ENCODE measurements around the gene MORN1. TPM values are rescaled to one million over a fixed set of nuclear protein-coding genes. Genes with fewer than 3 reads are reported as not detected.

The MORN1 gene
- total and polyA plus RNA-seq, 9 of the 15 experiments (the other 6 are each of a cell fraction or from before 2014, with no cell fraction given) = 0.24 to 9.3 (median 4.2) TPM

DNA sequence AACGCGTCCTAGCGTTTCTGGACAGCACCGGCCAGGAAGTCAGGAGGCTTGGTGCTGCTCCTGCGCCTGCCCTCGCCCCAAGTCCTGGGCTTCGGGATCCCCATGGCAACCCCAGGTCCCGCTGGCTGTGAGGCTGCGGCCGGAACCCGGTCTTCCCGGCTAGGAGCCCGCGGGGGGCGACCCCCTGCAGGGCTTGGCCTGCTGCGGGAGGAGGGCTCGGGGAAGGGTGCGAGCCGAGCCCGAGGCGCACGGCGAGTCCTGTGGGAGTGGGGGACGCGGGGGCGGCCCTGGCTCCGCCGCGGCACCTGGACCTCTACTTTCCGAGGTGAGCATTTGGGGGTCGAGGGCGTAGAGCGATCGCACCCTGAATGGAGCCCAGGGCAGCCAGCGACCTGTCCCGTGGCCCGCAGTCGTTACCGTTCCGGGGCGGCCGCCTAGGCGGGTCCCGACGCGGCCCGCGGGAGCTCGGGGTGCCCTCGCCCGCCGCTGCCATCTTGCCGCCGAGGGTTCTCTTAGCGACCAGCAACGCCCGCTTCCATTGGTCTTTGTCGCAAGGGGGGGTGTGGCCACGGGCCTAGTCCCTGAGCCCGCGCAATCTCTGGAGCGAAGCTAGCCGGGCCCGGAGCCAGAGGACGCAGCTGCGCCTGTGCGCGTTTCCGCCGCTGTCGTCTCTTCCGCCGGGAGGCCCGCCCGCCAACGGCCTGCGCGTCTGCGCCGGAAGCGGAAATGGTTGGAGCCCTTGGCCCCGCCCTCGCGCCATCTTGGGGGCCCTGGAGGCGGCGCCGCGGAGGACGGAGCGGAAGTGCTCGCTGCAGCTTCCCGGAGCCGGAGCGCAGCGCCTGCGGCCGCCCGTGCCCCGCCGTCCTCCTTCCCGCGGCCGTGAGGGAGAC is at the start of gene MORN1, which contains the start of gene RER1 (continued):
- TF ChIP-seq, protein P1, sequence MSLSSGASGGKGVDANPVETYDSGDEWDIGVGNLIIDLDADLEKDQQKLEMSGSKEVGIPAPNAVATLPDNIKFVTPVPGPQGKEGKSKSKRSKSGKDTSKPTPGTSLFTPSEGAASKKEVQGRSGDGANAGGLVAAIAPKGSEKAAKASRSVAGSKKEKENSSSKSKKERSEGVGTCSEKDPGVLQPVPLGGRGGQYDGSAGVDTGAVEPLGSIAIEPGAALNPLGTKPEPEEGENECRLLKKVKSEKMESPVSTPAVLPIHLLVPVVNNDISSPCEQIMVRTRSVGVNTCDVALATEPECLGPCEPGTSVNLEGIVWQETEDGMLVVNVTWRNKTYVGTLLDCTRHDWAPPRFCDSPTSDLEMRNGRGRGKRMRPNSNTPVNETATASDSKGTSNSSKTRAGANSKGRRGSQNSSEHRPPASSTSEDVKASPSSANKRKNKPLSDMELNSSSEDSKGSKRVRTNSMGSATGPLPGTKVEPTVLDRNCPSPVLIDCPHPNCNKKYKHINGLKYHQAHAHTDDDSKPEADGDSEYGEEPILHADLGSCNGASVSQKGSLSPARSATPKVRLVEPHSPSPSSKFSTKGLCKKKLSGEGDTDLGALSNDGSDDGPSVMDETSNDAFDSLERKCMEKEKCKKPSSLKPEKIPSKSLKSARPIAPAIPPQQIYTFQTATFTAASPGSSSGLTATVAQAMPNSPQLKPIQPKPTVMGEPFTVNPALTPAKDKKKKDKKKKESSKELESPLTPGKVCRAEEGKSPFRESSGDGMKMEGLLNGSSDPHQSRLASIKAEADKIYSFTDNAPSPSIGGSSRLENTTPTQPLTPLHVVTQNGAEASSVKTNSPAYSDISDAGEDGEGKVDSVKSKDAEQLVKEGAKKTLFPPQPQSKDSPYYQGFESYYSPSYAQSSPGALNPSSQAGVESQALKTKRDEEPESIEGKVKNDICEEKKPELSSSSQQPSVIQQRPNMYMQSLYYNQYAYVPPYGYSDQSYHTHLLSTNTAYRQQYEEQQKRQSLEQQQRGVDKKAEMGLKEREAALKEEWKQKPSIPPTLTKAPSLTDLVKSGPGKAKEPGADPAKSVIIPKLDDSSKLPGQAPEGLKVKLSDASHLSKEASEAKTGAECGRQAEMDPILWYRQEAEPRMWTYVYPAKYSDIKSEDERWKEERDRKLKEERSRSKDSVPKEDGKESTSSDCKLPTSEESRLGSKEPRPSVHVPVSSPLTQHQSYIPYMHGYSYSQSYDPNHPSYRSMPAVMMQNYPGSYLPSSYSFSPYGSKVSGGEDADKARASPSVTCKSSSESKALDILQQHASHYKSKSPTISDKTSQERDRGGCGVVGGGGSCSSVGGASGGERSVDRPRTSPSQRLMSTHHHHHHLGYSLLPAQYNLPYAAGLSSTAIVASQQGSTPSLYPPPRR (CRISPR knock-in tag; IDR thresholded peaks at IDR 0.05; ENCODE audit: borderline replicate concordance) = 0 out of 2 replicates have a peak, but pooled peaks have one; percentile 12
- TF ChIP-seq, protein P2, sequence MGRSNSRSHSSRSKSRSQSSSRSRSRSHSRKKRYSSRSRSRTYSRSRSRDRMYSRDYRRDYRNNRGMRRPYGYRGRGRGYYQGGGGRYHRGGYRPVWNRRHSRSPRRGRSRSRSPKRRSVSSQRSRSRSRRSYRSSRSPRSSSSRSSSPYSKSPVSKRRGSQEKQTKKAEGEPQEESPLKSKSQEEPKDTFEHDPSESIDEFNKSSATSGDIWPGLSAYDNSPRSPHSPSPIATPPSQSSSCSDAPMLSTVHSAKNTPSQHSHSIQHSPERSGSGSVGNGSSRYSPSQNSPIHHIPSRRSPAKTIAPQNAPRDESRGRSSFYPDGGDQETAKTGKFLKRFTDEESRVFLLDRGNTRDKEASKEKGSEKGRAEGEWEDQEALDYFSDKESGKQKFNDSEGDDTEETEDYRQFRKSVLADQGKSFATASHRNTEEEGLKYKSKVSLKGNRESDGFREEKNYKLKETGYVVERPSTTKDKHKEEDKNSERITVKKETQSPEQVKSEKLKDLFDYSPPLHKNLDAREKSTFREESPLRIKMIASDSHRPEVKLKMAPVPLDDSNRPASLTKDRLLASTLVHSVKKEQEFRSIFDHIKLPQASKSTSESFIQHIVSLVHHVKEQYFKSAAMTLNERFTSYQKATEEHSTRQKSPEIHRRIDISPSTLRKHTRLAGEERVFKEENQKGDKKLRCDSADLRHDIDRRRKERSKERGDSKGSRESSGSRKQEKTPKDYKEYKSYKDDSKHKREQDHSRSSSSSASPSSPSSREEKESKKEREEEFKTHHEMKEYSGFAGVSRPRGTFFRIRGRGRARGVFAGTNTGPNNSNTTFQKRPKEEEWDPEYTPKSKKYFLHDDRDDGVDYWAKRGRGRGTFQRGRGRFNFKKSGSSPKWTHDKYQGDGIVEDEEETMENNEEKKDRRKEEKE (IDR thresholded peaks at IDR 0.05; ENCODE audit: borderline replicate concordance in 1 of 2, control insufficient read depth in 1 of 2, low read depth in 2 of 2, low read length in 1 of 2) = no peak
- peak; percentile 76 for TF ChIP-seq SETDB1 (IDR thresholded peaks at IDR 0.05; ENCODE audit: low read length)
- TF ChIP-seq, protein P3, sequence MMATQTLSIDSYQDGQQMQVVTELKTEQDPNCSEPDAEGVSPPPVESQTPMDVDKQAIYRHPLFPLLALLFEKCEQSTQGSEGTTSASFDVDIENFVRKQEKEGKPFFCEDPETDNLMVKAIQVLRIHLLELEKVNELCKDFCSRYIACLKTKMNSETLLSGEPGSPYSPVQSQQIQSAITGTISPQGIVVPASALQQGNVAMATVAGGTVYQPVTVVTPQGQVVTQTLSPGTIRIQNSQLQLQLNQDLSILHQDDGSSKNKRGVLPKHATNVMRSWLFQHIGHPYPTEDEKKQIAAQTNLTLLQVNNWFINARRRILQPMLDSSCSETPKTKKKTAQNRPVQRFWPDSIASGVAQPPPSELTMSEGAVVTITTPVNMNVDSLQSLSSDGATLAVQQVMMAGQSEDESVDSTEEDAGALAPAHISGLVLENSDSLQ (IDR thresholded peaks at IDR 0.05) = peak; percentile 73
- TF ChIP-seq, protein P4, sequence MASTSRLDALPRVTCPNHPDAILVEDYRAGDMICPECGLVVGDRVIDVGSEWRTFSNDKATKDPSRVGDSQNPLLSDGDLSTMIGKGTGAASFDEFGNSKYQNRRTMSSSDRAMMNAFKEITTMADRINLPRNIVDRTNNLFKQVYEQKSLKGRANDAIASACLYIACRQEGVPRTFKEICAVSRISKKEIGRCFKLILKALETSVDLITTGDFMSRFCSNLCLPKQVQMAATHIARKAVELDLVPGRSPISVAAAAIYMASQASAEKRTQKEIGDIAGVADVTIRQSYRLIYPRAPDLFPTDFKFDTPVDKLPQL (IDR thresholded peaks at IDR 0.05; ENCODE audit: extremely low read depth, insufficient read length) = no peak
- no peak; the same call in 1 of the 2 replicates for TF ChIP-seq SMC3 (conservative IDR thresholded peaks at IDR 0.05; ENCODE audit: insufficient read depth, low read depth, low read length)
- TF ChIP-seq ZNF263 (CRISPR knock-in tag; IDR thresholded peaks at IDR 0.05; ENCODE audit: borderline replicate concordance) = peak; percentile 92
- TF ChIP-seq POU5F1 (IDR thresholded peaks at IDR 0.05; ENCODE audit: borderline replicate concordance, low read depth, low read length, partially characterized antibody) = peak; percentile 16
- TF ChIP-seq CHD1 (IDR thresholded peaks at IDR 0.05; ENCODE audit: low read length) = peak; percentile 61
- no peak for TF ChIP-seq PHTF2 (CRISPR knock-in tag; IDR thresholded peaks at IDR 0.05)
- no peak for TF ChIP-seq TAF7 (tag; IDR thresholded peaks at IDR 0.05)
- no peak for TF ChIP-seq MCM2 (IDR thresholded peaks at IDR 0.05; ENCODE audit: low read depth)
- TF ChIP-seq CREB1 (IDR thresholded peaks at IDR 0.05) = peak; percentile 85
- TF ChIP-seq CREB1 (CRISPR knock-in tag; IDR thresholded peaks at IDR 0.05) = peak; percentile 92
- TF ChIP-seq RNF2 (IDR thresholded peaks at IDR 0.05) = peak; percentile 63; the same call in 1 of the 2 replicates
- TF ChIP-seq ARID1B (IDR thresholded peaks at IDR 0.05) = no peak
- TF ChIP-seq TSC22D4 (tag; IDR thresholded peaks at IDR 0.05) = no peak
- no peak for TF ChIP-seq SLC30A9 (CRISPR knock-in tag; IDR thresholded peaks at IDR 0.05)

Data from K562 (cell line).